Stimulated activated CD4-positive, alpha-beta T cell treated with anti-CD3 and anti-CD28 coated beads, Interleukin-4, amount 100 ng/mL, for 4 hours (primary cell): ENCODE measurements around the gene SIGLEC7.

Source experiments
- DNase-seq, 2 experiments: peaks; one replicate each; pipeline ENCODE4 v3.0.0-alpha.2; 2020

Gene SIGLEC7

GRCh38 chr19:51169283-51169918, 27.3 kb downstream of the SIGLEC7 start:
- DNase-seq: peak; percentile 50 to 62

DNA sequence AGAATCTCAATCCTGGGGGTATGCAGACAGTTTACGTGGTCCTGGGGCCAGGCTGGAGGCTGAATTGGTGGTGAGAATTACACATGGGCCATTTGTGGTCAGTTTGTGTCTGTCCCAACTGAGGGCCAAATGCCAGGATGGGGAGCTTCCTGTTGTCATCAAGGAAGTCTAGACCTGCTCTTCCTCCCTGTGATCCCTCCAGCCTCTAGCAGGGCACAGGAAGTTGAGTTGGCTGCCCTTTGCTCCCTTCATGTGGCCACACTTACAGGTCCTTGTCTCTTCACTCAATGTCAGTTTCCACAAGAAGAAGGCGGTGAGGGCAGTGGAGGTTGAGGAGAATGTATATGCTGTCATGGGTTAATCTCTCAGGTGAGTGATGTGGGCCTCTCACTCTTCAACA, 30.1 kb downstream of the SIGLEC7 start:
- DNase-seq: no peak

- no peak for DNase-seq
Measured at GRCh38 chr19:51173681-51174080, 31.6 kb downstream of the SIGLEC7 start.

DNA sequence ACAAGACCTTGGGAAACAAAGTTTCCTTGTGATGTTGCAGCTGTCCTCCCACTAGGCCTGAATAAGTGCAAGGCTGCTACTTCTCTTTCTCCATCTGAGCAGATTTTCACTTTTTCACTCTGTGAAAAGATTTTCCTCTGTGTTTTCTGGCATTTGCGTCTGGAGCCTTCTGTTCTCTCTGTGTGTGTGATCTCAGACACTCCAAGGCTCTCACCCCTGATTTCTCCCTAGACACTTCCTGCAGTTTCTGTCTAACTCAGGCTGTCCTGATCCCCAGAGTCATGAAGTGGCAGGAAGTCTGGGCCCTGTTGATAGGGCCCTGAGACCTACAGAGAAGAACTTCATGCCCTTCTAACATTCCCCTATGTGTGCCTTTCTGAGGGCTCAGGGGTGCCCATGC, 37.2 kb downstream of the SIGLEC7 start:
- DNase-seq: no peak

- DNase-seq: no peak
Measured at GRCh38 chr19:51181377-51181912, 39.3 kb downstream of the SIGLEC7 start.

DNA sequence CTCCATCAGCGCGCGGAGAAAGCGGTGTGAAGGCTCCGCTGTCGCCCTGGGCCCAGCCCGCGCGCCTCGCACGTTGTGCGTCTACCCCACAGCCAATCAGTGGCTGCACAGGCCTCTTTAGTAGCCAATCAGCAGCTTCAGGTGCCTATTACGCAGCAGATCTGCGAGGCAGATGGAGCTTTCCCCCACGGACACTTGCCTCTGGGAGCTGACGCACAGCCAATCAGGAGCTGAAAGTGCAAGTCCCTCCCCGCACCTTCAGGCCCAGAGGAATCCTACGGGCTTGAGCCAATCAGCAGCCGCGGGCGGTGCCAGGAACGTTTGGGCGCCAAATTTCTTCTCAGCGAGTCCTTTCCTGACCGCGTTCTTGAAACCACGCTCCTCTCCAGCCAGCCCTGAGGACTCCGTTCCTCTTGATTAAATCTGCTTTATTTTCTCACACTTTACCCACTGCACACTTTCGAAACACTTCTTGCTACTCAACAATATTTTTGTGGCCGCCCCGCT, 39.9 kb downstream of the SIGLEC7 start:
- DNase-seq: no peak

DNA sequence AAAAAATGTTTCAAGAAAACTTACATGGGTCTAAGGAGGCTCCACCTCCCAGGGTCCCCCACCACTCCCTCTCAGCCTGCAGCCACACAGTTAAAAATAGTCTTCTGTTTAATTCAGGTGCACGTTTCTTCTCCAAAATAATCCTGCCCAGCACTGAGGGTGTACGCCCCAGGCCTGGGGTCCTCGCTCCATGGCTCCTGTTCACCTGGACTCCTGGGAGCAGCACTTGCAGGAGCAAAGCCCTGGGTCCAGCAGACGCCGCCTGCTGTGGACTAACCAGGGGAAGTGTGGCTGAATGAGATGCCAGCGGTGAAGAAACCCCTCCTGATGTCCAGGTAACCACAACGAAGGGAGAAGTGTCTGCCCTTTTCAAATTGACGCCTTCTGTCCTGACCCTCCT, 41.5 kb downstream of the SIGLEC7 start:
- DNase-seq: no peak

DNA sequence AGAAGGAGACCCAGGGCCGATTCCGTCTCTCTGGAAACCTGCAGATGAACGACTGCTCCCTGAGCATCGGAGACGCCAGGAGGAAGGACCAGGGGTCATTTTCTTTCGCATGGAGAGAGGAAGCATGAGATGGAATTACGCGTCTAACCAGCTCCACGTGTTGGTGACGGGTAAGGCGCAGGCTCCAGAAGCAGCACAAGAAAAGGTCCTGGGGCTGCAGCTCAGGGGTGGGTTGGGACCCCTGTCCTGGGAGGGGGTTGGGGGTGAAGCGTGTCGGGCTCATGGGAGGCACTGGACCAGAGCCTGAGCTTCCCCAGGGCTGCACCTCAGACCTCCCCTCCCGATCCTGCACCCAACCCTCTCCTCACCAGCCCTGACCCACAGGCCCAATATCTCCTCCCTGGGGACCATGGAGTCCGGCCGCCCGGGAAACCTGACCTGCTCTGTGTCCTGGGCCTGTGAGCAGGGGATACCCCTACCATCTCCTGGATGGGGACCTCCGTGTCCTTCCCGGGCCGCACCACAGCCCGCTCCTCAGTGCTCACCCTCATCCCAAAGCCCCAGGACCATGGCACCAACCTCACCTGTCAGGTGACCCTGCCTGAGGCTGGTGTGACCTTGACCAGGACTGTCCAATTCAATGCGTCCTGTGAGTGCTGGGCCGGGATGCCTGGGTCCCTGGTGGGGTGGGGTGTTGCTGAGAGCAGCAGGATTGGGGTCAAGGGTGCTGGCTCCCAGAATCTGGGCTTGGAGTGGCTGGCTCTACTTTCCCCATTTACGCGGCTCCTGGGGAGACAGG, 43.2 kb downstream of the SIGLEC7 start:
- no peak for DNase-seq

DNA sequence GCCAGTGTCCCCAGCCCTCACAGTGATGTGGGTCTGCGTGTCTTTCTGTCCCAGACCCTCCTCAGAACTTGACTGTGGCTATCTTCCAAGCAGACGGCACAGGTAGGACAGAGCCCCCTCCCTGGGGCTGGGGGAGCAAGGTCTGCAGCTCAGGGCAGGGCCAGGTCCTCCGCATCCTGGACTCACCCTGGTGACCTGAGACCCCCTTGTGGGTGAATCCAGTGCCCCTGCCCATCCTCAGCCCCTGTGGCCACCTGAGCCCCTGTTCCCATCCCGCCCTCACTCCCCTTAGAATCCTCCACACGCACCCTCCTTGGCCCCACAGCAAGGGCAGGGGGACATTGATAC, 43.7 kb downstream of the SIGLEC7 start:
- no peak for DNase-seq

DNA sequence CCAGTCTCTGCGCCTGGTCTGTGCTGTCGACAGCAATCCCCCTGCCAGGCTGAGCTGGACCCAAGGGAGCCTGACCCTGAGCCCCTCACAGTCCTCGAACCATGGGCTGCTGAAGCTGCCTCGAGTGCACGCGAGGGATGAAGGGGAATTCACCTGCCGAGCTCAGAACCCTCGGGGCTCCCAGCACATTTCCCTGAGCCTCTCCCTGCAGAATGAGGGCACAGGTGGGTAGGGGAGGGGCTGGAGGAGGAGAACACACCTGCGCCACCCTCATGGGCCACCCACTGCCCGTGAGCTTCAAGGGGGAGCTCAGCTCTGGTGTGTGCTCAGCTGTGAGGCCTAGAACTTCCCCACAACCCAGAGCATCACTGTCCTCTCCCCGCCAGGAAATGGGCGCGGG, 44.2 kb downstream of the SIGLEC7 start:
- no peak for DNase-seq

- DNase-seq: no peak
Measured at GRCh38 chr19:51187395-51188226, 45.5 kb downstream of the SIGLEC7 start.

GRCh38 chr19:51188227-51188559, 46.1 kb downstream of the SIGLEC7 start:
- no peak for DNase-seq

- no peak for DNase-seq
Measured at GRCh38 chr19:51192689-51193088, 50.6 kb downstream of the SIGLEC7 start.

- no peak for DNase-seq
Measured at GRCh38 chr19:51194527-51195315, 52.6 kb downstream of the SIGLEC7 start.

DNA sequence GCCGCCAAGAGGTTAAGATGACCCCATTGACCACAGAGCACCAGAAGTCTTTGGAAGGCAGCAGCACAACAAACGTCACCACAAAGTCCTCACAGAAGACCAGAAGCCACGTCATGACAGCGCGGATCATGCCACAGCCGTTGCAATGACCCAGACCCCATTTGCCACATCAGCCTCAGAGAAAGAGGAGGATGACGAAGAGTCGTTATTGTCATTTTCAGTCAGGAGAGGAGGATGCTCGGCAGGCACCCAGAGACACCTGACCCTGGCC, 53.1 kb downstream of the SIGLEC7 start:
- no peak for DNase-seq

DNA sequence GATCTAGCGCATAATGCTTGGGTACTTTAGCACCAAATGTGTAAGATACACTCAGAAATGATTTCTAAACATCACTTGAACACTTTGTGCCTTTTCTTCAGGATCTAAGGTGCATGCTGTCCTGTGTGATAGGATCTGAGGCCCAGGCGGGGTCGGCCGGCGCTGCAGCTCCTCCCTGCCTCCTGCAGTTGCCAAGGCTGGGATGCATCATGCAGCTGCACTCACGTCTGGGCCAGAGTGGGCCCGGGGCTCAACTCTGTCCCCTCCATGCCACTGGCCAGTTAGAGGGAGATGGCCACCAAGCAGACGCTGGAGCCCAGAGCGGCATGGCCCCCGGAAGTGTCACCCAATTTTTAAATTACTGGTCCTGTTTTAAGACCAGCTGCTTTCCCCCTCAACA, 53.5 kb downstream of the SIGLEC7 start:
- DNase-seq: no peak

GRCh38 chr19:51196181-51196580, 54.1 kb downstream of the SIGLEC7 start:
- DNase-seq: no peak

DNA sequence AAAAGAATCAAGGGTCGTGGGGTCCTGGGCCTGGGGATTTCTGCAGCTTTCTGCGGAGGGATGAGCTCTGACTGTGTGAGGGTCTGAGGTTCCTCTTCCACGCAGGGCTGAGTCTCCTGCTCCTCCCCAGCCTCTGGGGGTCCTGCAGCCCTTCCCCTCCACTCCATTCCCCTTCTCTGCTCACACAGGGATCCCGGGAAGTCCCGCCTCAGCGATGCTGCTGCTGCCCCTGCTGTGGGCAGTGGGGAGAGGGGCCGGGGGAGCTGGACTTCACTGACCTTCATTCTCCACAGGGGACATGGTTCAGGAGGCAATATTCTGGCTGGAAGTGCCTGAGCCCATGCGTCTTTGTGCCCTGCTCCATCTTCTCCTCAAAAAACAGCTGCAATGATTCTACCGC, 56.5 kb downstream of the SIGLEC7 start:
- DNase-seq: no peak

GRCh38 chr19:51200071-51200666, 58.1 kb downstream of the SIGLEC7 start:
- DNase-seq: no peak

DNA sequence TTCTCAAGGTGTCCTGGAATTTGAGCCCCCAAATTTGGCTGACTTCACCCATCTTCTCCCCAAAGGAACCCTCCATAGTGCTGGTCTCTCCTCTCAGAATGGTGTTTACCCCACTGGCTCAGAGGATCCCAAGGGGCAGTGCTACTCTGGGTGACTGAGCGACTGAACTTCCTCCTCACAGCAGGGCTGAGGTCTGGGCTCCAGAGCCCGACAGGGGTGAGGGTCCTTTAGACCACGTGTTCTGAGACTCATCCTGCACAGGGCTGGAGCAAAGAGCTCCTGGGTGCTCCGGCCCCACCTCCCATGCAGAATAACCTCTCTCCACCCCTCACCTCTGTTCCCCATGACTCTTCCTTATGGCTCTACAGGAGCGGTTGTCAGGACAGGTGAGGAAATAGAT, 59.6 kb downstream of the SIGLEC7 start:
- no peak for DNase-seq
